ENCODE results near the gene GPD2. TPM values are rescaled to one million over a fixed set of nuclear protein-coding genes. Genes with fewer than 3 reads are reported as not detected.

The GPD2 gene
- total and polyA plus RNA-seq, 7 experiments from 2014 or later = 2.9 to 17.1 (median 10.2) TPM

- DNase-seq (no peak), ATAC-seq (no peak)
- Mint-ChIP-seq H3K9me3 (no peaks in the 10 kb centered on the region), H3K4me1 (peaks cover 26 to 47% (median 34%) of the 10 kb centered on the region in 7 donors), H3K4me3 (peak overlapping the region in 1 of 10 donors; percentile 35), H3K27ac (no peak overlapping the region), H3K36me3 (peaks cover 0 to 18% (median 8%) of the 10 kb centered on the region in 5 donors), H3K27me3 (no peaks in the 10 kb centered on the region)
- H3K27me3 ChIP-seq (ENCODE audit: control insufficient read depth in 2 of 2, insufficient read depth in 2 of 2, low read length in 2 of 2) = no peaks in the 10 kb centered on the region
- POLR2A ChIA-PET = no interaction called here
- intact Hi-C loops (cut with micrococcal nuclease) = no loop called here
- no peaks in the 10 kb centered on the region for H3K9me3 ChIP-seq (ENCODE audit: control insufficient read depth in 2 of 3, low read length in 3 of 3)
- H3K27ac ChIP-seq (ENCODE audit: low read depth, low read length) = no peak overlapping the region
- H3K4me1 ChIP-seq (ENCODE audit: control insufficient read depth in 2 of 2, insufficient read depth in 2 of 2, low read length in 2 of 2) = no peaks in the 10 kb centered on the region
- CTCF ChIA-PET = no interaction called here
- no peaks in the 10 kb centered on the region for H3K36me3 ChIP-seq (ENCODE audit: control insufficient read depth in 2 of 3, insufficient read depth in 3 of 3, low read length in 3 of 3)
- H3K4me3 ChIP-seq (ENCODE audit: low read length) = no peak overlapping the region
Measured at GRCh38 chr2:156466739-156467405, 30.7 kb downstream of the GPD2 start.

DNA sequence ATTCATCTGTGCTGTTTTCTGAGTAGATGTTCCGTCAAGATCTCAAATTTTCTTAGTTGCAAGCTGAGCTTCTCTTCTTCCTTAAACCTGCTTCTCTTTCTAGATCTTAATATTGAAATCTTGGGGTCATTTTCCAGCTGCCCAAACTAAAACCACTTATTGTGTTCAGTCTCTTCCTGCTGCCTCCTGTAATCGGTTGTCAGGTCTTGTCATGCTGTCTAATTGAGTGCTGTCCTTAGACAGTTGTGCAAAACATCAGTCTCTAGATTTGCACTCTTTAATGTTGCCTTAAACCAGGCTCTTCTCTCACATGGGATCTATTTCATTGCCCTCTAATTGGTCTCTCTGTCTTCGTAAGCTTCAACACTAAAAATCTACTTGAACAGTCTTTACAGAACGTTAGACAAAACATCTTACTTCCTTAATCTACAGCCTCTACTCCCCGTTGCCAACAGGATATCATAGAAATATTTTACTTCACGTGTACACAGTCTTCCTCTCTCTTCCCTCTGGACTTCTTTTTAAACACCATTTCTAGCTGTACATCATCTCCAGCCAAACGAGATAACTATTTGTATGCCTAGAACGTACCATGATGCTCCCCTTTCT, 34.9 kb downstream of the GPD2 start:
- Histone ChIP-seq H3K27me3 (ENCODE audit: control insufficient read depth in 2 of 2, insufficient read depth in 2 of 2, low read length in 2 of 2) (no peaks in the 10 kb centered on the region), H3K4me3 (ENCODE audit: low read length) (no peak overlapping the region), H3K27ac (ENCODE audit: low read depth, low read length) (no peak overlapping the region), H3K9me3 (ENCODE audit: control insufficient read depth in 2 of 3, low read length in 3 of 3) (no peaks in the 10 kb centered on the region), H3K36me3 (ENCODE audit: control insufficient read depth in 2 of 3, insufficient read depth in 3 of 3, low read length in 3 of 3) (no peaks in the 10 kb centered on the region), H3K4me1 (ENCODE audit: control insufficient read depth in 2 of 2, insufficient read depth in 2 of 2, low read length in 2 of 2) (peaks cover 0 to 9% of the 10 kb centered on the region in 2 donors)
- intact Hi-C loops (cut with micrococcal nuclease) = loop anchor here in 1 of 2 donors (5.0 kb wide), 1 partner anchor 34 kb away; the partner anchor contains the start of gene GPD2
- Mint-ChIP-seq H3K36me3 (peaks cover 0 to 21% (median 4%) of the 10 kb centered on the region in 5 donors), H3K9me3 (no peaks in the 10 kb centered on the region), H3K27ac (no peak overlapping the region), H3K4me1 (peaks cover 25 to 56% (median 37%) of the 10 kb centered on the region in 7 donors), H3K4me3 (peak overlapping the region in 3 of 10 donors; percentile 6 to 16 (median 7)), H3K27me3 (no peaks in the 10 kb centered on the region)
- ATAC-seq = peak; percentile 53
- ChIA-PET POLR2A (no interaction called here), CTCF (no interaction called here)
- DNase-seq = no peak

DNA sequence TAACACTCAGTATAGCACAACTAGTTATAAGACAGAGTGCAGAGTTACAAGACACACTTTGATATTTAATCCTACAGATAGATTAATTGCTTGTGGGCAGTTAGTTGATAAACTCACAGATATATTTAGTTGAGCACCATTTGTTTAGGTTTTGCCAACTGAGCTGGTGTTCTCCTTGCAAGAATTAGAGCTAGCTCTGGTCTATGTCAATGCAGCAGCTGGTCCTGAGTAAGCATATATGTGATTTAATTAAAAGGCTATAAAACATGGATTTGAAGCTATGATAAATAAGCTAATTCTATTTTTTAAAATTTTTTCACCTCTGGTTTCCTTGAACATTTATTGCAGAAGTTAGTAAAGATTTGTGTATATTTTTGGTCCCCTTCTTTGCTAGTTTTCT, 35.6 kb downstream of the GPD2 start:
- H3K4me3 Mint-ChIP-seq = no peak overlapping the region
- no peaks in the 10 kb centered on the region for H3K27me3 Mint-ChIP-seq
- Histone ChIP-seq H3K27me3 (ENCODE audit: control insufficient read depth in 2 of 2, insufficient read depth in 2 of 2, low read length in 2 of 2) (no peaks in the 10 kb centered on the region), H3K4me3 (ENCODE audit: low read length) (no peak overlapping the region), H3K9me3 (ENCODE audit: control insufficient read depth in 2 of 3, low read length in 3 of 3) (no peaks in the 10 kb centered on the region), H3K27ac (ENCODE audit: low read depth, low read length) (no peak overlapping the region), H3K36me3 (ENCODE audit: control insufficient read depth in 2 of 3, insufficient read depth in 3 of 3, low read length in 3 of 3) (no peaks in the 10 kb centered on the region), H3K4me1 (ENCODE audit: control insufficient read depth in 2 of 2, insufficient read depth in 2 of 2, low read length in 2 of 2) (peaks cover 0 to 9% of the 10 kb centered on the region in 2 donors)
- no peak for ATAC-seq
- intact Hi-C loops (cut with micrococcal nuclease) = loop anchor here (2.0 to 5.0 kb wide), 2 partner anchors 34 to 35 kb away; partner anchors contain the start of gene GPD2 (in 2 of the 2)
- no peaks in the 10 kb centered on the region for H3K9me3 Mint-ChIP-seq
- no peak for DNase-seq
- CTCF ChIA-PET = no interaction called here
- H3K27ac Mint-ChIP-seq = peak overlapping the region in 1 of 9 donors; percentile 2
- H3K4me1 Mint-ChIP-seq = peaks cover 23 to 55% (median 33%) of the 10 kb centered on the region in 7 donors
- peaks cover 1 to 24% (median 7%) of the 10 kb centered on the region in 5 donors for H3K36me3 Mint-ChIP-seq
- POLR2A ChIA-PET = interaction anchor here (0.7 kb wide), 1 partner anchor 143 kb away, joined by 4 read pairs; no protein-coding TSS in a partner anchor

GRCh38 chr2:156472686-156473085, 36.5 kb downstream of the GPD2 start:
- peaks cover 0 to 12% of the 10 kb centered on the region in 2 donors for H3K4me1 ChIP-seq (ENCODE audit: control insufficient read depth in 2 of 2, insufficient read depth in 2 of 2, low read length in 2 of 2)
- Mint-ChIP-seq H3K36me3 (peaks cover 4 to 28% (median 11%) of the 10 kb centered on the region in 5 donors), H3K9me3 (no peaks in the 10 kb centered on the region), H3K4me3 (no peak overlapping the region), H3K27ac (no peak overlapping the region), H3K27me3 (no peaks in the 10 kb centered on the region), H3K4me1 (peaks cover 22 to 52% (median 28%) of the 10 kb centered on the region in 7 donors)
- H3K27me3 ChIP-seq (ENCODE audit: control insufficient read depth in 2 of 2, insufficient read depth in 2 of 2, low read length in 2 of 2) = no peaks in the 10 kb centered on the region
- no peak overlapping the region for H3K27ac ChIP-seq (ENCODE audit: low read depth, low read length)
- POLR2A ChIA-PET = no interaction called here
- intact Hi-C loops (cut with micrococcal nuclease) = loop anchor here (2.0 to 5.0 kb wide), 2 partner anchors 35 to 36 kb away; partner anchors contain the start of gene GPD2 (in 2 of the 2)
- no peaks in the 10 kb centered on the region for H3K36me3 ChIP-seq (ENCODE audit: control insufficient read depth in 2 of 3, insufficient read depth in 3 of 3, low read length in 3 of 3)
- no peak overlapping the region for H3K4me3 ChIP-seq (ENCODE audit: low read length)
- H3K9me3 ChIP-seq (ENCODE audit: control insufficient read depth in 2 of 3, low read length in 3 of 3) = no peaks in the 10 kb centered on the region
- ATAC-seq = peak; percentile 70
- CTCF ChIA-PET = no interaction called here
- DNase-seq = peak in 1 of 9 donors; percentile 4

DNA sequence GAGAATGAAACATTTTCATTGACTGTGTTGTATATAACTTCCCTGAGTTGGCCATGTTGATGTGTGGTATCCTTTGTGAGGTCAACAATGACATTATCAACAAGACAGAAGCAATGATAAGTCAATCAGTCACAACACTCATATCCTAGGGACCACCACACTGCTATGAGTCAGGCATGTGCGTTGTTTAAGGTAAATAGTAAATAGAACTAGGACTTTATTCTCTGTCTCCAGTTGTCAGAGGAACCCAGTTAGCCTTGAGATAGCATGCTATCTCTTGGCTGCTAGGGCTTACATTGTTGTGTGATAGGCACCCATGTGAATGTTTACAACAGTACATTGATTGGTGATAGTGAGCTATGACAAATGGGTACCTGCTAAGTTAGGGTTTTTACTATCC, 37.3 kb downstream of the GPD2 start:
- H3K4me3 Mint-ChIP-seq = no peak overlapping the region
- Histone ChIP-seq H3K9me3 (ENCODE audit: control insufficient read depth in 2 of 3, low read length in 3 of 3) (no peaks in the 10 kb centered on the region), H3K4me3 (ENCODE audit: low read length) (no peak overlapping the region), H3K27ac (ENCODE audit: low read depth, low read length) (no peak overlapping the region), H3K4me1 (ENCODE audit: control insufficient read depth in 2 of 2, insufficient read depth in 2 of 2, low read length in 2 of 2) (peaks cover 0 to 16% of the 10 kb centered on the region in 2 donors), H3K36me3 (ENCODE audit: control insufficient read depth in 2 of 3, insufficient read depth in 3 of 3, low read length in 3 of 3) (no peaks in the 10 kb centered on the region), H3K27me3 (ENCODE audit: control insufficient read depth in 2 of 2, insufficient read depth in 2 of 2, low read length in 2 of 2) (no peaks in the 10 kb centered on the region)
- intact Hi-C loops (cut with micrococcal nuclease) = loop anchor here (2.0 to 5.0 kb wide), 2 partner anchors 36 to 37 kb away; partner anchors contain the start of gene GPD2 (in 2 of the 2)
- no peaks in the 10 kb centered on the region for H3K27me3 Mint-ChIP-seq
- peak overlapping the region in 1 of 9 donors; percentile 80 for H3K27ac Mint-ChIP-seq
- no peak for DNase-seq
- peaks cover 19 to 53% (median 28%) of the 10 kb centered on the region in 7 donors for H3K4me1 Mint-ChIP-seq
- no peaks in the 10 kb centered on the region for H3K9me3 Mint-ChIP-seq
- peaks cover 4 to 31% (median 13%) of the 10 kb centered on the region in 5 donors for H3K36me3 Mint-ChIP-seq
- CTCF ChIA-PET = no interaction called here
- POLR2A ChIA-PET = no interaction called here
- no peak for ATAC-seq

DNA sequence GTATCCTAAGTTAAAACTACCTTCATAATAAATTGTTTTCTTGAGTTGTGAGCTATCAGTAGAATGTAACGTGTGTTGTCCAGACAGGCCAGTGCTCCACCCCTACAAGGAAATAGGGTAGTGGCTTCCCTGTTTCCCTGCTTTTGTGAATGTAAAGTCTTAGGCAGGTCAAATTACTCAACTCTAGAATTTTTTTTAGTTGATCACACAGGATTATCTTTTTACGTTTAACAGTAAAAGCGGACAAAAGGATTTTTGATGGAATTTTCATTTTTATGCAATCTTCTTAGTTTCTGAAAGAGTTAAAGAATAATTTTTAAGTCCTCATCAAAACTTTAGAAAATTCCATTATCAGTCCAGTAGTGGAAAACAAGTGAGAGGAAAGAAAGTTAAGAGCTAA, 38.2 kb downstream of the GPD2 start:
- CTCF ChIA-PET = no interaction called here
- DNase-seq (no peak), ATAC-seq (no peak)
- no peak overlapping the region for H3K27ac ChIP-seq (ENCODE audit: low read depth, low read length)
- Mint-ChIP-seq H3K4me3 (no peak overlapping the region), H3K36me3 (peaks cover 4 to 29% (median 16%) of the 10 kb centered on the region in 5 donors), H3K27me3 (no peaks in the 10 kb centered on the region), H3K9me3 (no peaks in the 10 kb centered on the region), H3K4me1 (peaks cover 18 to 52% (median 27%) of the 10 kb centered on the region in 7 donors), H3K27ac (no peak overlapping the region)
- H3K36me3 ChIP-seq (ENCODE audit: control insufficient read depth in 2 of 3, insufficient read depth in 3 of 3, low read length in 3 of 3) = no peaks in the 10 kb centered on the region
- intact Hi-C loops (cut with micrococcal nuclease) = loop anchor here in 1 of 2 donors (5.0 kb wide), 1 partner anchor 37 kb away; the partner anchor contains the start of gene GPD2
- no peaks in the 10 kb centered on the region for H3K9me3 ChIP-seq (ENCODE audit: control insufficient read depth in 2 of 3, low read length in 3 of 3)
- H3K4me1 ChIP-seq (ENCODE audit: control insufficient read depth in 2 of 2, insufficient read depth in 2 of 2, low read length in 2 of 2) = peaks cover 0 to 16% of the 10 kb centered on the region in 2 donors
- POLR2A ChIA-PET = no interaction called here
- H3K27me3 ChIP-seq (ENCODE audit: control insufficient read depth in 2 of 2, insufficient read depth in 2 of 2, low read length in 2 of 2) = no peaks in the 10 kb centered on the region
- H3K4me3 ChIP-seq (ENCODE audit: low read length) = no peak overlapping the region
